Smooth muscle cell (in vitro differentiated cells): ENCODE data around the gene TMEM271. TPM values are rescaled to one million over a fixed set of nuclear protein-coding genes. Genes with fewer than 3 reads are reported as not detected.

ENCODE experiments used
- DNase-seq: peaks from one replicate; lab custom pipeline; 2025; ENCODE audit not compliant: unreplicated experiment; lab: John Stamatoyannopoulos, UW
- H2AFZ ChIP-seq: fragments of 200-600 bp; sonication (generic); 2 replicates; pipeline ENCODE4 v1.6.0; 2016; ENCODE audit warnings: antibody characterized with exemption, low read depth, mild to moderate bottlenecking
- H3F3A ChIP-seq: fragments of 200-600 bp; sonication (generic); 2 replicates; pipeline ENCODE4 v1.6.0; 2017; ENCODE audit warnings: antibody characterized with exemption, low read depth
- H3K27ac ChIP-seq: fragments of 200-600 bp; sonication (generic); 2 replicates; pipeline ENCODE4 v1.5.1; 2016; ENCODE audit warnings: low read depth, mild to moderate bottlenecking
- H3K27me3 ChIP-seq: fragments of 200-600 bp; sonication (generic); 2 replicates; pipeline ENCODE4 v1.6.1; 2016; ENCODE audit warnings: low read depth, mild to moderate bottlenecking
- H3K36me3 ChIP-seq: fragments of 200-600 bp; sonication (generic); 2 replicates; pipeline ENCODE4 v1.5.1; 2016; ENCODE audit warnings: low read depth
- H3K4me1 ChIP-seq: fragments of 200-600 bp; sonication (generic); 2 replicates; pipeline ENCODE4 v1.5.1; 2016; ENCODE audit warnings: low read depth
- H3K4me2 ChIP-seq: fragments of 200-600 bp; sonication (generic); 2 replicates; pipeline ENCODE4 v1.6.0; 2016; ENCODE audit warnings: mild to moderate bottlenecking
- H3K4me3 ChIP-seq: fragments of 200-600 bp; sonication (generic); 2 replicates; pipeline ENCODE4 v1.5.1; 2016; ENCODE audit warnings: mild to moderate bottlenecking
- H3K79me2 ChIP-seq: fragments of 200-600 bp; sonication (generic); 2 replicates; pipeline ENCODE4 v1.6.0; 2016; ENCODE audit warnings: low read depth, mild to moderate bottlenecking
- H3K9ac ChIP-seq: fragments of 200-600 bp; sonication (generic); 2 replicates; pipeline ENCODE4 v1.6.0; 2016; ENCODE audit warnings: low read depth
- H3K9me3 ChIP-seq: fragments of 200-600 bp; sonication (generic); replicated peaks from 2 replicates; pipeline ENCODE4 v1.5.1; 2016; ENCODE audit warnings: low read depth
- H4K20me1 ChIP-seq: fragments of 200-600 bp; sonication (generic); 2 replicates; pipeline ENCODE4 v1.6.0; 2016; ENCODE audit warnings: low read depth
- WGBS: methylation state at CpG from one replicate; pipeline ENCODE4 v1.1.7; 2016; ENCODE audit warnings: low lambda C conversion rate; 5-methylcytosine and 5-hydroxymethylcytosine counted together
- polyA plus RNA-seq: library from polyadenylated mRNA; unstranded; fragments of >200 nt; fragmentation: Nextera tagmentation; extraction: Ambion mirVana; gene quantifications from 2 replicates; pipeline ENCODE4 v1.2.1, GENCODE V29; 2016
- total RNA-seq: library from RNA; depleted of rRNA; stranded (reverse); fragments of >200 nt; gene quantifications from 2 replicates; pipeline ENCODE4 v1.2.3, GENCODE V29; 2014
- TF ChIP-seq, protein P1 (sequence below): fragments of 200-600 bp; sonication (generic); IDR thresholded peaks from 2 replicates; pipeline ENCODE4 v1.5.1; 2017; ENCODE audit warnings: borderline replicate concordance, mild to moderate bottlenecking, antibody characterized with exemption; ENCODE audit not compliant: insufficient read depth, poor library complexity, severe bottlenecking

TMEM271 gene
- total and polyA plus RNA-seq, 2 experiments from 2014 or later = not detected

GRCh38 chr4:528296-528695 is 47.8 kb downstream of the TMEM271 start:
- H3K79me2 ChIP-seq = peaks cover 4% of the 10 kb centered on the region
- H2AFZ ChIP-seq = no peak overlapping the region
- H3K4me1 ChIP-seq = no peaks in the 10 kb centered on the region
- H3K27me3 ChIP-seq = no peaks in the 10 kb centered on the region
- H3K9me3 ChIP-seq = no peaks in the 10 kb centered on the region
- H3K4me3 ChIP-seq = no peak overlapping the region
- no peaks in the 10 kb centered on the region for H3K36me3 ChIP-seq
- no peak for DNase-seq
- 97% methylated on average over 10 of the region's 10 CpGs for WGBS
- H3K27ac ChIP-seq = no peak overlapping the region
- no peak overlapping the region for H3K4me2 ChIP-seq
- no peak overlapping the region for H3K9ac ChIP-seq
- peaks cover 12% of the 10 kb centered on the region for H4K20me1 ChIP-seq
- TF ChIP-seq, protein P1, sequence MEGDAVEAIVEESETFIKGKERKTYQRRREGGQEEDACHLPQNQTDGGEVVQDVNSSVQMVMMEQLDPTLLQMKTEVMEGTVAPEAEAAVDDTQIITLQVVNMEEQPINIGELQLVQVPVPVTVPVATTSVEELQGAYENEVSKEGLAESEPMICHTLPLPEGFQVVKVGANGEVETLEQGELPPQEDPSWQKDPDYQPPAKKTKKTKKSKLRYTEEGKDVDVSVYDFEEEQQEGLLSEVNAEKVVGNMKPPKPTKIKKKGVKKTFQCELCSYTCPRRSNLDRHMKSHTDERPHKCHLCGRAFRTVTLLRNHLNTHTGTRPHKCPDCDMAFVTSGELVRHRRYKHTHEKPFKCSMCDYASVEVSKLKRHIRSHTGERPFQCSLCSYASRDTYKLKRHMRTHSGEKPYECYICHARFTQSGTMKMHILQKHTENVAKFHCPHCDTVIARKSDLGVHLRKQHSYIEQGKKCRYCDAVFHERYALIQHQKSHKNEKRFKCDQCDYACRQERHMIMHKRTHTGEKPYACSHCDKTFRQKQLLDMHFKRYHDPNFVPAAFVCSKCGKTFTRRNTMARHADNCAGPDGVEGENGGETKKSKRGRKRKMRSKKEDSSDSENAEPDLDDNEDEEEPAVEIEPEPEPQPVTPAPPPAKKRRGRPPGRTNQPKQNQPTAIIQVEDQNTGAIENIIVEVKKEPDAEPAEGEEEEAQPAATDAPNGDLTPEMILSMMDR = no peak
- H3F3A ChIP-seq = no peaks in the 10 kb centered on the region

- Histone ChIP-seq H3K4me1 (no peaks in the 10 kb centered on the region), H4K20me1 (peaks cover 12% of the 10 kb centered on the region), H3K4me3 (no peak overlapping the region), H3F3A (no peaks in the 10 kb centered on the region), H3K36me3 (no peaks in the 10 kb centered on the region), H3K79me2 (peaks cover 4% of the 10 kb centered on the region), H3K9me3 (no peaks in the 10 kb centered on the region), H3K27ac (no peak overlapping the region), H3K9ac (no peak overlapping the region), H3K27me3 (no peaks in the 10 kb centered on the region), H2AFZ (no peak overlapping the region), H3K4me2 (no peak overlapping the region)
- DNase-seq = no peak
- WGBS = 99% methylated on average over 21 of the region's 21 CpGs
- TF ChIP-seq, protein P1 = no peak
Measured at GRCh38 chr4:526971-527460, 49.1 kb downstream of the TMEM271 start.

GRCh38 chr4:526189-526909 is 49.7 kb downstream of the TMEM271 start:
- peaks cover 12% of the 10 kb centered on the region for H4K20me1 ChIP-seq
- no peaks in the 10 kb centered on the region for H3F3A ChIP-seq
- H3K36me3 ChIP-seq = no peaks in the 10 kb centered on the region
- no peaks in the 10 kb centered on the region for H3K27me3 ChIP-seq
- DNase-seq = no peak
- H3K79me2 ChIP-seq = peaks cover 4% of the 10 kb centered on the region
- H3K9ac ChIP-seq = no peak overlapping the region
- no peak overlapping the region for H3K4me3 ChIP-seq
- TF ChIP-seq, protein P1 = no peak
- no peak overlapping the region for H3K27ac ChIP-seq
- no peak overlapping the region for H2AFZ ChIP-seq
- 95% methylated on average over 22 of the region's 22 CpGs for WGBS
- no peaks in the 10 kb centered on the region for H3K9me3 ChIP-seq
- no peak overlapping the region for H3K4me2 ChIP-seq
- no peaks in the 10 kb centered on the region for H3K4me1 ChIP-seq

DNA sequence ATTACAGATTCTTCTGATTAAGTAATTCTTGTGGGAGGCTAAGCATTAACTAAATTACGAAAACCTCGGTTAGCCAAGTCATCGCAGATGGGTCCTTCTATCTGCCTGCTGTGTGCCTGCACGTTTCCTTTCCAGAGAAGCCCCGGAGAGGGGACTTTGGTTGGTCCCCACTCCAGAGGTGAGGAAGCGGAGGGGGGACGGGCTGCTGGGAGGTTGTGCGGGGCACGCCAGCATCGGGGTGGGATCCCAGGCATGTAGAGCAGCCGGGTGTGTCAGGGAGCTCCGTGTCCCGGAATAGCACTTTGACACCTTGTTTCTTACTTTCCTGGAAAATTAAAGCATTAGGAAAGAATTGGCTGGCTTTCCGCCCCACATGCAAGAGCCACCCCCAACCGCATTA is 50.4 kb downstream of the TMEM271 start:
- TF ChIP-seq, protein P1 = no peak
- 97% methylated on average over 15 of the region's 15 CpGs for WGBS
- no peaks in the 10 kb centered on the region for H3K36me3 ChIP-seq

More for the DNA sequence above, 50.4 kb downstream of the TMEM271 start:
- no peak overlapping the region for H2AFZ ChIP-seq
- no peak overlapping the region for H3K9ac ChIP-seq
- no peak for DNase-seq
- no peak overlapping the region for H3K27ac ChIP-seq
- no peaks in the 10 kb centered on the region for H3K27me3 ChIP-seq
- no peak overlapping the region for H3K4me3 ChIP-seq
- peaks cover 4% of the 10 kb centered on the region for H3K79me2 ChIP-seq
- peaks cover 12% of the 10 kb centered on the region for H4K20me1 ChIP-seq
- H3K4me2 ChIP-seq = no peak overlapping the region
- no peaks in the 10 kb centered on the region for H3K4me1 ChIP-seq
- H3F3A ChIP-seq = no peaks in the 10 kb centered on the region
- H3K9me3 ChIP-seq = no peaks in the 10 kb centered on the region
